ENCODE data around the gene HRK.

DNA sequence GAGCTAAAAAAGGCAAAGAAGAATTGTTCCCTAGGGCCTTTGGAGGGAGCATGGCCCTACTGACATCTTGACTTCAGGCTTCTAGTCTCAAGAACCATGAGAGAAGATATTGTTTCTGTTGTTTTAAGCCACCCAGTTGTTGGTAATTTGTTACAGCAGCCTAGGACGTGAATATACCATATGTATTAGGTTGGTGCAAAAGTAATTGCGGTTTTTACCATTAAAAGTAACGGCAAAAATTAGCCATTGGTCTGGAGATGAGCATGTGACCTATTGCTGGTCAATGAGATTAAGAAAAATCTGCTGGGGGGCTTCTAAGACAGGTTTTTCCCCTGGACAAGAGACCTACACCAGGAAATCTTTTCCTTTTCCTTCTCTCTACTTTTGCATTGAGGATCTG is 9.8 kb upstream of the HRK start:
- TF ChIP-seq, protein P1, sequence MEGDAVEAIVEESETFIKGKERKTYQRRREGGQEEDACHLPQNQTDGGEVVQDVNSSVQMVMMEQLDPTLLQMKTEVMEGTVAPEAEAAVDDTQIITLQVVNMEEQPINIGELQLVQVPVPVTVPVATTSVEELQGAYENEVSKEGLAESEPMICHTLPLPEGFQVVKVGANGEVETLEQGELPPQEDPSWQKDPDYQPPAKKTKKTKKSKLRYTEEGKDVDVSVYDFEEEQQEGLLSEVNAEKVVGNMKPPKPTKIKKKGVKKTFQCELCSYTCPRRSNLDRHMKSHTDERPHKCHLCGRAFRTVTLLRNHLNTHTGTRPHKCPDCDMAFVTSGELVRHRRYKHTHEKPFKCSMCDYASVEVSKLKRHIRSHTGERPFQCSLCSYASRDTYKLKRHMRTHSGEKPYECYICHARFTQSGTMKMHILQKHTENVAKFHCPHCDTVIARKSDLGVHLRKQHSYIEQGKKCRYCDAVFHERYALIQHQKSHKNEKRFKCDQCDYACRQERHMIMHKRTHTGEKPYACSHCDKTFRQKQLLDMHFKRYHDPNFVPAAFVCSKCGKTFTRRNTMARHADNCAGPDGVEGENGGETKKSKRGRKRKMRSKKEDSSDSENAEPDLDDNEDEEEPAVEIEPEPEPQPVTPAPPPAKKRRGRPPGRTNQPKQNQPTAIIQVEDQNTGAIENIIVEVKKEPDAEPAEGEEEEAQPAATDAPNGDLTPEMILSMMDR (IDR thresholded peaks at IDR 0.05; ENCODE audit: borderline replicate concordance, extremely low read depth, low read length, poor library complexity, severe bottlenecking) = no peak
- TF ChIP-seq EZH2 (IDR thresholded peaks at IDR 0.05; ENCODE audit: borderline replicate concordance, low read depth, low read length, severe bottlenecking) = no peak
